ENCODE data around the gene IFIH1.

The IFIH1 gene

GRCh38 chr2:162242586-162243280 lies 75.8 kb downstream of the IFIH1 start:
- TF ChIP-seq CTCF (conservative IDR thresholded peaks at IDR 0.05; ENCODE audit: low read length) (no peak), EZH2phosphoT487 (IDR thresholded peaks at IDR 0.05; ENCODE audit: borderline replicate concordance) (no peak)
- Histone ChIP-seq H4K20me1 (ENCODE audit: insufficient read depth, low read length, poor library complexity, severe bottlenecking) (no peaks in the 10 kb centered on the region), H3K36me3 (ENCODE audit: insufficient read depth, low read length) (no peaks in the 10 kb centered on the region), H3K4me1 (ENCODE audit: insufficient read depth, low read length, poor library complexity, severe bottlenecking) (no peaks in the 10 kb centered on the region), H3K9me3 (ENCODE audit: insufficient read depth, low read depth, low read length) (no peaks in the 10 kb centered on the region), H3K27me3 (ENCODE audit: insufficient read depth, low read length, poor library complexity, severe bottlenecking) (no peaks in the 10 kb centered on the region), H3K4me2 (ENCODE audit: low read depth, low read length, poor library complexity, severe bottlenecking) (no peak overlapping the region), H3F3A (ENCODE audit: low read depth) (no peaks in the 10 kb centered on the region), H3K9ac (ENCODE audit: low read depth, low read length, poor library complexity, severe bottlenecking) (no peak overlapping the region), H3K4me3 (ENCODE audit: low read length, poor library complexity, severe bottlenecking) (no peak overlapping the region), H2AFZ (ENCODE audit: low read length) (no peak overlapping the region), H3K79me2 (ENCODE audit: insufficient read depth, low read length) (no peaks in the 10 kb centered on the region), H3K9me2 (replicated peaks; ENCODE audit: low read depth, low read length) (no peaks in the 10 kb centered on the region)

- H3K9ac ChIP-seq (ENCODE audit: low read depth, low read length, poor library complexity, severe bottlenecking): no peak overlapping the region
- H3K4me1 ChIP-seq (ENCODE audit: insufficient read depth, low read length, poor library complexity, severe bottlenecking): no peaks in the 10 kb centered on the region
- no peak overlapping the region for H3K4me2 ChIP-seq (ENCODE audit: low read depth, low read length, poor library complexity, severe bottlenecking)
- H3K36me3 ChIP-seq (ENCODE audit: insufficient read depth, low read length): no peaks in the 10 kb centered on the region
- H2AFZ ChIP-seq (ENCODE audit: low read length): no peak overlapping the region
- H3K27me3 ChIP-seq (ENCODE audit: insufficient read depth, low read length, poor library complexity, severe bottlenecking): no peaks in the 10 kb centered on the region
- H4K20me1 ChIP-seq (ENCODE audit: insufficient read depth, low read length, poor library complexity, severe bottlenecking): no peaks in the 10 kb centered on the region
- H3K4me3 ChIP-seq (ENCODE audit: low read length, poor library complexity, severe bottlenecking): no peak overlapping the region
- H3K9me3 ChIP-seq (ENCODE audit: insufficient read depth, low read depth, low read length): no peaks in the 10 kb centered on the region
- no peaks in the 10 kb centered on the region for H3K79me2 ChIP-seq (ENCODE audit: insufficient read depth, low read length)
- no peaks in the 10 kb centered on the region for H3F3A ChIP-seq (ENCODE audit: low read depth)
- no peaks in the 10 kb centered on the region for H3K9me2 ChIP-seq (replicated peaks; ENCODE audit: low read depth, low read length)
- no peak for TF ChIP-seq EZH2phosphoT487 (IDR thresholded peaks at IDR 0.05; ENCODE audit: borderline replicate concordance)
- TF ChIP-seq CTCF (conservative IDR thresholded peaks at IDR 0.05; ENCODE audit: low read length): no peak
Measured at GRCh38 chr2:162241571-162241970, 76.9 kb downstream of the IFIH1 start.

DNA sequence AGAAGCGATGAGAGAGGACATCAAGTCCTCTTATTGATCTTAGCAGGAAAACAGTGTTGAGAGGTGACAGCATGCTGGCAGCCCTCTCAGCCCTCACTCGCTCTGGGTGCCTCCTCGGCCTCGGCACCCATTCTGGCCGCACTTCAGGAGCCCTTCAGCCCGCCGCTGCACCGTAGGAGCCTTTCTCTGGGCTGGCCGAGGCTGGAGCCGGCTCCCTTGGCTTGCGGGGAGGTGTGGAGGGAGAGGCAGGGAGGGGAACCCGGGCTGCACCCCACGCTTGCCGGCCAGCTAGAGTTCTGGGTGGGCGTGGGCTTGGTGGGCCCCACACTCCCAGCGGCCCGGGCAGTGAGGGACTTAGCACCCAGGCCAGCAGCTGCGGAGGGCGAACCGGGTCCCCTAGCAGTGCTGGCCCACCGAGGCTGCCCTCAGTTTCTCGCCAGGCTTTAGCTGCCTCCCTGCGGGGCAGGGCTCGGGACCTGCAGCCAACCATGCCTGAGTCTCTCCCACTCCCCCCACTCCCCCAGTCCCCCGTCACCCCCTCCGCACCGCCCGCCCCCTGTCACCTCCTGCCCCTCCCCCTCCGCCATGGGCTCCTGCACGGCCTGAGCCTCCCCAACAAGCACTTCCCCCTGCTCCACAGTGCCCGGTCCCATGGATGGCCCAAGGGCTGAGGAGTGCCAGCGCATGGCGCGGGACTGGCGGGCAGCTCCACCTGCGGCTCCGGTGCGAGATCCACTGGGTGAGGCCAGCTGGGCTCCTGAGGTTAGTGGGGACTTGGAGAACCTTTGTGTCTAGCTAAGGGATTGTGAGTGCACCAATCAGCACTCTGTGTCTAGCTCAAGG lies 83.6 kb downstream of the IFIH1 start:
- H3K4me2 ChIP-seq (ENCODE audit: low read depth, low read length, poor library complexity, severe bottlenecking): no peak overlapping the region
- H3K36me3 ChIP-seq (ENCODE audit: insufficient read depth, low read length): no peaks in the 10 kb centered on the region
- no peaks in the 10 kb centered on the region for H4K20me1 ChIP-seq (ENCODE audit: insufficient read depth, low read length, poor library complexity, severe bottlenecking)
- H3F3A ChIP-seq (ENCODE audit: low read depth): no peaks in the 10 kb centered on the region
- no peak overlapping the region for H3K4me3 ChIP-seq (ENCODE audit: low read length, poor library complexity, severe bottlenecking)
- TF ChIP-seq EZH2phosphoT487 (IDR thresholded peaks at IDR 0.05; ENCODE audit: borderline replicate concordance): no peak
- no peak for TF ChIP-seq CTCF (conservative IDR thresholded peaks at IDR 0.05; ENCODE audit: low read length)
- 0 out of 2 replicates have a peak, but pooled peaks cover 4% of the 10 kb centered on the region for H3K9me2 ChIP-seq (replicated peaks; ENCODE audit: low read depth, low read length)
- no peak overlapping the region for H2AFZ ChIP-seq (ENCODE audit: low read length)
- H3K79me2 ChIP-seq (ENCODE audit: insufficient read depth, low read length): no peaks in the 10 kb centered on the region
- no peak overlapping the region for H3K9ac ChIP-seq (ENCODE audit: low read depth, low read length, poor library complexity, severe bottlenecking)
- H3K9me3 ChIP-seq (ENCODE audit: insufficient read depth, low read depth, low read length): no peaks in the 10 kb centered on the region
- no peaks in the 10 kb centered on the region for H3K27me3 ChIP-seq (ENCODE audit: insufficient read depth, low read length, poor library complexity, severe bottlenecking)
- H3K4me1 ChIP-seq (ENCODE audit: insufficient read depth, low read length, poor library complexity, severe bottlenecking): no peaks in the 10 kb centered on the region
